ENCODE measurements around the gene PSMD11. TPM values are rescaled to one million over a fixed set of nuclear protein-coding genes. Genes with fewer than 3 reads are reported as not detected.

The PSMD11 gene
- total and polyA plus RNA-seq, 2 donors (not counting 3 experiments of a cell fraction or from before 2014, with no cell fraction given), result 59.4 to 153 TPM

DNA sequence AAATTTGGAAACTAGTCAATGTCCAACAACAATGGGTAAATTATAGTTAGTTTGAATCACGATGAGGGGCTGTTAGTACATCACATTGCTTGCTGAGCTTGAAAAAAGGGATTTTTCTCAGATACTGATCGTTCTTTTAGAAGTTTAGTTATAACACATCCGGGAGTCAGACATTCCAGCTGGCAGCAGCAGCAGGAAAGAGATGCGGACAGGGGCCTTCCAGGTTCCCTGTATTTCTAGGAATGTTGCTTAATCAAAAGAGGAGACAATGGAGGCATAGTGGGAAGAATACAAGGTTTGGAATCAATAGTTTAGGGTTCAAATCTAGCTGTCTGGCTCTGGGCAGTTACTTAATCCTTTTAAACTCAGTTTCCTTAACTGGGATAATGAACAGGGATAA, 70.3 kb downstream of the PSMD11 start:
- Histone ChIP-seq H3K4me1 (ENCODE audit: control insufficient read depth, extremely low read depth, insufficient read depth, low read length) (peaks cover 6% of the 10 kb centered on the region), H3K9me3 (replicated peaks; ENCODE audit: control insufficient read depth, insufficient read depth, low read length) (no peaks in the 10 kb centered on the region), H3K27me3 (ENCODE audit: control insufficient read depth in 2 of 2, insufficient read depth in 2 of 2, low read length in 2 of 2) (no peaks in the 10 kb centered on the region), H3K27ac (ENCODE audit: insufficient read depth, low read depth, low read length) (no peak overlapping the region), H2AFZ (ENCODE audit: low read depth, low read length) (no peak overlapping the region), H3K79me2 (ENCODE audit: control insufficient read depth, insufficient read depth, low read length) (no peaks in the 10 kb centered on the region), H3K36me3 (ENCODE audit: control insufficient read depth in 2 of 2, extremely low read depth in 1 of 2, insufficient read depth in 2 of 2, low read length in 2 of 2) (no peaks in the 10 kb centered on the region), H3K4me3 (replicated peaks in 1 of 3; ENCODE audit: insufficient read depth in 1 of 3, low read depth in 1 of 3, low read length in 3 of 3) (no peak overlapping the region), H3K9ac (replicated peaks; ENCODE audit: extremely low read depth, insufficient read depth, low read length) (no peak overlapping the region), H3K4me2 (ENCODE audit: insufficient read depth, low read length) (no peak overlapping the region), H3K9me1 (replicated peaks; ENCODE audit: control insufficient read depth, extremely low read depth, insufficient read depth, low read length) (no peaks in the 10 kb centered on the region), H4K20me1 (replicated peaks; ENCODE audit: control insufficient read depth, extremely low read depth, insufficient read depth, low read length) (no peaks in the 10 kb centered on the region)
- ChIA-PET POLR2A (no interaction called here), CTCF (no interaction called here)
- TF ChIP-seq GATA2 (IDR thresholded peaks at IDR 0.05; ENCODE audit: insufficient read depth, insufficient read length, low read depth, low read length) (no peak), FOS (IDR thresholded peaks at IDR 0.05; ENCODE audit: borderline replicate concordance, insufficient read depth, low read length) (no peak), POLR2AphosphoS5 (IDR thresholded peaks at IDR 0.05; ENCODE audit: insufficient read depth, low read depth, low read length) (no peak), EZH2 (IDR thresholded peaks at IDR 0.05; ENCODE audit: borderline replicate concordance, low read depth, low read length, severe bottlenecking) (no peak), JUN (IDR thresholded peaks at IDR 0.05; ENCODE audit: borderline replicate concordance, insufficient read depth, insufficient read length, low read depth) (no peak), MYC (IDR thresholded peaks at IDR 0.05; ENCODE audit: low read depth, low read length) (no peak), POLR2A (IDR thresholded peaks at IDR 0.05; ENCODE audit: low read depth, low read length) (no peak), MAX (IDR thresholded peaks at IDR 0.05; ENCODE audit: insufficient read depth, insufficient read length) (no peak)
- dilution Hi-C loops (cut with MboI; ENCODE audit: extremely low pct_ligation_motif_present, low sequenced_read_pairs), result no loop called here
- intact Hi-C loops (cut with micrococcal nuclease), result no loop called here
- BruUV-seq (replicated peaks), result no TSS peak
- FAIRE-seq (no peak), DNase-seq (ENCODE audit: low read depth, low spot score) (no peak)
